Measurements from ENCODE around the gene APIP.

APIP gene

DNA sequence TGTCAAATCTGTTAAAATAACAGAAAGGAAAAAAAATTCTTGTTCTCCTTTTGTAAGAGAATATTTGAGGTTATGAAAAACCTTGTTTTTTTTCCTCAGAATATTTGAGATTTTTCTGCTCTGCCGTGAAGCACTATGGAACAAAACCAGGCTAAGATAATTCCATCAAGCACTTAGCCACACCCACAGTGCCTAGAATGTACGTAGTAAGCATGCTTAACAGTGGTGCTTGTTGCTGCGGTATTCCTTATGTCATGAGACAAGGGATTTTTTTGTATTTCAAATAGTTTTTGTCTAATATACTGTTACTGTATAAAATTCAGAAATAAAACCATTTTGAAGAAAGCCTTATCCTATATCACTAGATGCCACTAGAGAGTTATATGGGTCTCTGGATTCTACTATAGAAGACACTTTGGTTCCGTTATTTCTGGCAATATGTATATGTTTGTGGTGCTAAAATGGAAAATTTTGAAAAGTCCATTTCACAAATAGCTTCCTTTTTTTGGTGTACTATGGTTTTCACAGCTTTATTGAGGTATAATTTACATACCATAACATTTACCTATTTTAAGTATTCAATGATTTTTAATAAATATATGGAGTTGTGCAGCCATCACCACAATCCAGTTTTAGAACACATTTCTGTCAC, 24.0 kb upstream of the APIP start:
- H3K4me2 ChIP-seq (ENCODE audit: low read length): no peak overlapping the region
- H3K4me1 ChIP-seq (ENCODE audit: insufficient read depth, low read length, severe bottlenecking): peaks cover 5% of the 10 kb centered on the region
- no peak overlapping the region for H3K27ac ChIP-seq (ENCODE audit: low read depth, low read length, poor library complexity, severe bottlenecking)
- no peaks in the 10 kb centered on the region for H3K27me3 ChIP-seq (ENCODE audit: insufficient read depth, low read length)
- H3K9me2 ChIP-seq (ENCODE audit: low read depth, low read length): no peaks in the 10 kb centered on the region
- H3K9me3 ChIP-seq (ENCODE audit: low read length): peaks cover 5% of the 10 kb centered on the region; the same call in 1 of the 2 replicates
- no peaks in the 10 kb centered on the region for H3K79me2 ChIP-seq (ENCODE audit: insufficient read depth, low read length)
- no peak overlapping the region for H3K9ac ChIP-seq (ENCODE audit: low read length)
- no peak overlapping the region for H3K4me3 ChIP-seq (ENCODE audit: low read depth, low read length, poor library complexity, severe bottlenecking)
- no peak overlapping the region for H2AFZ ChIP-seq (ENCODE audit: low read length)
- peaks cover 5% of the 10 kb centered on the region; the same call in 1 of the 2 replicates for H3K36me3 ChIP-seq (ENCODE audit: insufficient read depth, low read length)
- no peaks in the 10 kb centered on the region for H4K20me1 ChIP-seq (ENCODE audit: insufficient read depth, low read length)
- TF ChIP-seq EZH2 (IDR thresholded peaks at IDR 0.05; ENCODE audit: borderline replicate concordance, low read length): no peak
- TF ChIP-seq, protein P1, sequence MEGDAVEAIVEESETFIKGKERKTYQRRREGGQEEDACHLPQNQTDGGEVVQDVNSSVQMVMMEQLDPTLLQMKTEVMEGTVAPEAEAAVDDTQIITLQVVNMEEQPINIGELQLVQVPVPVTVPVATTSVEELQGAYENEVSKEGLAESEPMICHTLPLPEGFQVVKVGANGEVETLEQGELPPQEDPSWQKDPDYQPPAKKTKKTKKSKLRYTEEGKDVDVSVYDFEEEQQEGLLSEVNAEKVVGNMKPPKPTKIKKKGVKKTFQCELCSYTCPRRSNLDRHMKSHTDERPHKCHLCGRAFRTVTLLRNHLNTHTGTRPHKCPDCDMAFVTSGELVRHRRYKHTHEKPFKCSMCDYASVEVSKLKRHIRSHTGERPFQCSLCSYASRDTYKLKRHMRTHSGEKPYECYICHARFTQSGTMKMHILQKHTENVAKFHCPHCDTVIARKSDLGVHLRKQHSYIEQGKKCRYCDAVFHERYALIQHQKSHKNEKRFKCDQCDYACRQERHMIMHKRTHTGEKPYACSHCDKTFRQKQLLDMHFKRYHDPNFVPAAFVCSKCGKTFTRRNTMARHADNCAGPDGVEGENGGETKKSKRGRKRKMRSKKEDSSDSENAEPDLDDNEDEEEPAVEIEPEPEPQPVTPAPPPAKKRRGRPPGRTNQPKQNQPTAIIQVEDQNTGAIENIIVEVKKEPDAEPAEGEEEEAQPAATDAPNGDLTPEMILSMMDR (IDR thresholded peaks at IDR 0.05; ENCODE audit: low read length): peak; percentile 6; the same call in 1 of the 2 replicates
- no peaks in the 10 kb centered on the region for H3F3A ChIP-seq (ENCODE audit: insufficient read depth, low read length)

DNA sequence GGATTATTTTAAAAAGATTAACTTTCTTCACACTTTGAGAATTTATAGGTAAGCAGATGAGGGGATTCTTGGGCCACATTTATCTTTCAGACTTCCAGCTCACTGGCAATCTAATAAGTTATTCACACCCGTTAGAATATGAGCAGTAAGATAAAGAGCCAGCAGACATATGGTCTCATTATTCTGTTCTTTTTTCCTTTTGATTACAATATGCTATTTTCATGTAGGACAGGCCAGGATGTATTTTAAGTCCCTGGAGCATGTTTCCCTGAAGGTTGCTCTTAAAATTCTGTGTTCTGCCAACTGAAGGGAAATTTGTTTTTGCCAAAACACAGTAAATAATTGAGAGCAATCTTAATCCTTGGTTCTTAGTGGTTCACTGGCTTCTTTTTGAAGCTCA, 22.4 kb upstream of the APIP start:
- Histone ChIP-seq H3K9me2 (ENCODE audit: low read depth, low read length) (no peaks in the 10 kb centered on the region), H3K36me3 (ENCODE audit: insufficient read depth, low read length) (peaks cover 5% of the 10 kb centered on the region; the same call in 1 of the 2 replicates), H3K9ac (ENCODE audit: low read length) (no peak overlapping the region), H3K4me1 (ENCODE audit: insufficient read depth, low read length, severe bottlenecking) (peaks cover 5% of the 10 kb centered on the region), H3K27ac (ENCODE audit: low read depth, low read length, poor library complexity, severe bottlenecking) (no peak overlapping the region), H3K27me3 (ENCODE audit: insufficient read depth, low read length) (no peaks in the 10 kb centered on the region), H2AFZ (ENCODE audit: low read length) (no peak overlapping the region), H3K4me3 (ENCODE audit: low read depth, low read length, poor library complexity, severe bottlenecking) (no peak overlapping the region), H3K9me3 (ENCODE audit: low read length) (peaks cover 2% of the 10 kb centered on the region; the same call in 1 of the 2 replicates), H4K20me1 (ENCODE audit: insufficient read depth, low read length) (no peaks in the 10 kb centered on the region), H3K4me2 (ENCODE audit: low read length) (no peak overlapping the region), H3F3A (ENCODE audit: insufficient read depth, low read length) (no peaks in the 10 kb centered on the region), H3K79me2 (ENCODE audit: insufficient read depth, low read length) (no peaks in the 10 kb centered on the region)
- TF ChIP-seq, protein P1 (IDR thresholded peaks at IDR 0.05; ENCODE audit: low read length): no peak
- TF ChIP-seq EZH2 (IDR thresholded peaks at IDR 0.05; ENCODE audit: borderline replicate concordance, low read length): no peak

DNA sequence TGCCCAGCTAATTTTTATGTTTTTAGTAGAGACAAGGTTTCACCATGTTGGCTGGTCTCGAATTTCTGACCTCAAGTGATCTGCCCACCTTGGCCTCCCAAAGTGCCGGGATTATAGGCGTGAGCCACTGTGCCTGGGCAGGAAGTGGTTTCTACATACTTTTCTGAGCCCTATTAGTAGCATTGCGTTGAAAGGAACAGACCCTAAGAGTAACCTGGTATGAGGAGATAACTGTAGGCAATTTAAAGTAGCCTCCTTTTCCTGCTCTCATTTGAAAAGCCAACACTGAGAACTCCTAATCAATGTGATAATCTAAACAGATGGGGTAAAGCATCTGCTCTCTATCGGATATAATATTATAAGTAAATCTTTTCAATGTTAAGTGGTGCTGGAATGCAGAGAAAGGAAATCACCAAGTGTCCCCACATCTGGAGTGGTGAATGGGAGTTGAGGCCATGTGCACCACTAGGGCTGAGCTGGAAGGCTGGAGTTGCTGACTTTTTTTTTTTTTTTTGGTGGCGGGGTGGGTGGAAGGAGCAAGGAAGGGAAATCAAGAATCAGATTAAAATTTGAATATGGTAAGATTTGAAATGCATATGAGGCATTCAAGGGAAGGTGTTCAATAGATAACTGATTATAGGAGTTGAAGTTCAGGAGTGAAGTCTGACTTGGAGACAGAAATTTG, 20.9 kb upstream of the APIP start:
- Histone ChIP-seq H3K79me2 (ENCODE audit: insufficient read depth, low read length) (no peaks in the 10 kb centered on the region), H3K4me1 (ENCODE audit: insufficient read depth, low read length, severe bottlenecking) (peaks cover 5% of the 10 kb centered on the region), H3K9me2 (ENCODE audit: low read depth, low read length) (no peaks in the 10 kb centered on the region), H4K20me1 (ENCODE audit: insufficient read depth, low read length) (no peaks in the 10 kb centered on the region), H3K9me3 (ENCODE audit: low read length) (no peaks in the 10 kb centered on the region), H3K4me3 (ENCODE audit: low read depth, low read length, poor library complexity, severe bottlenecking) (no peak overlapping the region), H2AFZ (ENCODE audit: low read length) (no peak overlapping the region), H3K27ac (ENCODE audit: low read depth, low read length, poor library complexity, severe bottlenecking) (no peak overlapping the region), H3K9ac (ENCODE audit: low read length) (no peak overlapping the region), H3K36me3 (ENCODE audit: insufficient read depth, low read length) (peaks cover 17% of the 10 kb centered on the region), H3K27me3 (ENCODE audit: insufficient read depth, low read length) (no peaks in the 10 kb centered on the region), H3K4me2 (ENCODE audit: low read length) (no peak overlapping the region), H3F3A (ENCODE audit: insufficient read depth, low read length) (no peaks in the 10 kb centered on the region)
- TF ChIP-seq EZH2 (IDR thresholded peaks at IDR 0.05; ENCODE audit: borderline replicate concordance, low read length): no peak
- TF ChIP-seq, protein P1 (IDR thresholded peaks at IDR 0.05; ENCODE audit: low read length): no peak
